ENCODE results near the gene CDH6.
"Not testable (repeated sequence)": the region's sequence is repeated elsewhere in the genome, so short reads cannot be mapped to it uniquely, and the experiment has no call there.

CDH6 gene

GRCh38 chr5:31328040-31328733, 134.7 kb downstream of the CDH6 start:
- DNase-seq (ENCODE audit: low read depth, low spot score), result no peak

DNA sequence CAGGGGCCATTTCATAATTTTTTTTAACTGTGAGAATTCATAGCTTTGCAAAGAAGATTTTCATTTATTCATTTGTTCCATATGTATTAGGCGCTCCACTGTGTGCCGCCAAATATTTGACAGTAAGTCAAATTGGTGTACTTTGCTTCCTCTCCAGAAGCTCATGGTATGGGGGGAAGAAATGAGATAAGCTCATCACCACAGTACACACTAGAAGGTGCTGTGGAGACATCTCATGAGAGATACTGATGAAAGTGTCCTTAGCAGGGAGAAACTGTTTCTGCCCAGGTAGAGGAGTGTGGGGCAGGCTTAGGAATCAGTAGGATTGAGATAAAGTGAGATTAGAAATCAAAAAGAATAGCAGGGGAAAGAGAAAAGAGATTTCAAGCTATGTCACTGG, 136.2 kb downstream of the CDH6 start:
- DNase-seq (ENCODE audit: low read depth, low spot score), result no peak

DNA sequence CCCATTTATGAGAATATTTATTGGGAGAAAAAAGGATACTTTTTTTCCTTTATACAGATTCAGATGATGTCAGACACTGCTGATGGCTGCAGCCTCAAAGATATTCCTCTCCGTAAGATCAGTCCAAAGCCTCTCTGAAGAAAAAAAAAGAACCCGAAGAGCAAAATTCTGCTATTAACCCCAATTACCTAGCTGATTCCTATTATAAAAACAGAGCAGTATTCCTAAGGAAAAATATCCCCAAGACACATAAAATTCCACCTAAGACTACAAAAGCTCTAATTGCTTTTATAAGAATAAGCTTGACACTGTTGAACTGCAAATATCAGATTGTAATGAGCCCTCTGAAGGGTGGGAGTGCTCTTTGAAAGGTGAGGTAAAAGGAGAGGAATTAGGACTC, 138.7 kb downstream of the CDH6 start:
- no peak for DNase-seq (ENCODE audit: low read depth, low spot score)

GRCh38 chr5:31333475-31333874, 140.0 kb downstream of the CDH6 start:
- no peak for DNase-seq (ENCODE audit: low read depth, low spot score)

- no peak for DNase-seq (ENCODE audit: low read depth, low spot score)
Measured at GRCh38 chr5:31334061-31334860, 140.8 kb downstream of the CDH6 start.

DNA sequence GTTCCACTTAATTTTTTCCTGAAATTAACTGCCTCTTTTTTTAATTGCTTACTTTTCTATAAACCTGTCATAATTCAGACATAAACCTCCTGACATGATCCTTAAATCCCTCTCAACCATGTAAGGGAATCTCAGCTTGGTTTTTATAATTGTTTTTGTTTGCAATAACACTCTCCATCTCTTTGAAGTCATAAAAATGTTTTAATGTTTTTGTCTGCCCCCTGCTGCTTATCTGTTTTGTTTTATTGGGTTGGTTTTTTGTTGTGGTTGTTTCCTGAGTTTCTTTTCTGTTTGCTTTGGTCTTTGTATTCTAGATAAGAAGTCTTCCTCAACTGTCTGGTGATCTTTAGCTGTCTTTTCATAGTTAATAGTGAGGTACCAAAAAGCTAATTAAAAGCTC, 142.0 kb downstream of the CDH6 start:
- DNase-seq (ENCODE audit: low read depth, low spot score), result no peak

DNA sequence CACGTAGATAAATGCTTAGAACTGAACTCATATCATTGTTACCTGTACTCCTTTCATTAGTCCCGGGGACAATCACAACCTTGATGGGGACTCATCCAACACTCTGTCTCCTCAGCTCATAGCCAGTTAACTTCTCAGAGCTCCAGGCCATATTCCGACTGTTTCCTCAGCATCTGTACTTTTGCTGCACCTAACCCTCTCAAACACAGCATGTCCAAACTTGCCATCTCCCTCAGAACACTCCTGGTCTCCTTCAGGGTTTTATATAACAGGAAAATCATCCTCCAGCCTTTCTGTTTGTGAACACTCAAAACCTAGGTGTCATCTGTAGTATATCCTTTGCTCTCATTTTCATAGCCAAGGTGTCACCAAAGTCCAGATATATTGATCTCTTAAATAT, 150.5 kb downstream of the CDH6 start:
- DNase-seq (ENCODE audit: low read depth, low spot score), result no peak

GRCh38 chr5:31346896-31347551, 153.5 kb downstream of the CDH6 start:
- DNase-seq (ENCODE audit: low read depth, low spot score), result no peak

DNA sequence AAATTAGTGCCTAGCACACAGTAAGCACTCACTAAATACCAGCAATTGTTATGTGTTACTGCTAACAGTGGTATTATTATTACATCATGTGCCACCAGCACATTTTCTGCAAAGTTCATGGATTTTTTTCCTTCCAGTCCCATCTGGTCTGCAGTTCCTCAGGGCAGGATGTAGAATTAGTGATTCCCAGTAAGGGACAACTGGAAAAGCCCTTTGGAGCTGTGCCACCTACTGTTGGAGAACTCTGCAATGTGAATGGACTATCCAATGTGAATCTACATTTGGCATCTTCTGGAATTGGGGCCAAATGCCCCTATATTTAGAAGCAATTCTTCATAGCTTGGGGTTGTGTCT, 154.0 kb downstream of the CDH6 start:
- DNase-seq (ENCODE audit: low read depth, low spot score), result no peak

GRCh38 chr5:31350395-31350794, 156.9 kb downstream of the CDH6 start:
- no peak for DNase-seq (ENCODE audit: low read depth, low spot score)

- no peak for DNase-seq (ENCODE audit: low read depth, low spot score)
Measured at GRCh38 chr5:31355337-31355736, 161.9 kb downstream of the CDH6 start.

GRCh38 chr5:31357038-31357437, 163.6 kb downstream of the CDH6 start:
- no peak for DNase-seq (ENCODE audit: low read depth, low spot score)

DNA sequence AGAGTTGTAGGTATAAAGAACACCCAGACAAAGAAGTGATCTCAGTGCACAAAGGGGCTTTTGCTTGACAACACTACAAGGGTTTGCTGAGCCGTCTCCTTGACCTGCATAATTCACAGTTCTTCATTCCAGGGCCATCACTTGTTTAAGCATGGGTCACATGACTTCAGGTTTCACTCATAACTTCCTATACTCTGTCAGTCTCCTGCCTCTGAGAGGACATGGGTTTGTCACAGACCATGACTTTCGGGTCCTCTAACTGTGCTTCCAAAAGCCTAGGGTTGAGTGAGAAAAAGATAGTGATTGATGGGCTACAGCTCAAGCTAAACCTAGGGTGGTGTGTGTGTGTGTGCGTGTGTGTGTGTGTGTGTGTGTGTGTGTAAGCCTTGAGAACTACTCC, 166.4 kb downstream of the CDH6 start:
- no peak for DNase-seq (ENCODE audit: low read depth, low spot score)

- no peak for DNase-seq (ENCODE audit: low read depth, low spot score)
Measured at GRCh38 chr5:31361234-31361633, 167.7 kb downstream of the CDH6 start.

DNA sequence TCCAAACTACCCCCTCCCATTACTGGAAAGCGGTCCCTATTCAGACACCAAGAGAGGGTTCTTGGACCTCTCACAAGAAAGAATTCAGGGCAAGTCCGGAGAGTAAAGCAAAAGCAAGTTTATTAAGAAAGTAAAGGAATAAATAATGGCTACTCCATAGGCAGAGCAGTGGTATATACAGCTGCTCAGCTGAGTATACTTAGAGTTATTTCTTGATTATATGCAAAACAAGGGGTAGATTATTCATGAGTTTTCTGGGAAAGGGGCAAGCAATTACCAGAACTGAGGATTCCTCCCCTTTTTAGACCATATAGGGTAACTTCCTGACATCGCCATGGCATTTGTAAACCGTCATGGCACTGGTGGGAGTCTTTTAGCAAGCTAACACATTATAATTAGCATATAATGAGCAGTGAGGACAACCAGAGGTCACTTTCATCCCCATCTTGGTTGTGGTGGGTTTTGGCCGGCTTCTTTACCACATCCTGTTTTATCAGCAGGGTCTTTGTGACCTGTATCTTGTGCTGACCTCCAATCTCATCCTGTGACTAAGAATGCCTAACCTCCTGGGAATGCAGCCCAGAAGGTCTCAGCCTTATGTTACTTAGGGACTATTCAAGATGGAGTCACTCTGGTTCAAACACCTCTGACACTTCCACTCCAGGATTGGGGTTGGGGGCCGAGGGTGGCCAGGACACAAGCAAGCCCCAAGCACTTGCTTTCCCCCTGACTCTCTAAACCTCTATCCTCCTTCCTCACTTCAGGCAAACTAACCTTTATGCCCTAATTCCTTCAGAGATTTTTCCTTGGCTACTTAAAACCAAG, 168.4 kb downstream of the CDH6 start:
- DNase-seq (ENCODE audit: low read depth, low spot score), result not testable (repeated sequence)

- no peak for DNase-seq (ENCODE audit: low read depth, low spot score)
Measured at GRCh38 chr5:31362529-31362900, 169.0 kb downstream of the CDH6 start.

DNA sequence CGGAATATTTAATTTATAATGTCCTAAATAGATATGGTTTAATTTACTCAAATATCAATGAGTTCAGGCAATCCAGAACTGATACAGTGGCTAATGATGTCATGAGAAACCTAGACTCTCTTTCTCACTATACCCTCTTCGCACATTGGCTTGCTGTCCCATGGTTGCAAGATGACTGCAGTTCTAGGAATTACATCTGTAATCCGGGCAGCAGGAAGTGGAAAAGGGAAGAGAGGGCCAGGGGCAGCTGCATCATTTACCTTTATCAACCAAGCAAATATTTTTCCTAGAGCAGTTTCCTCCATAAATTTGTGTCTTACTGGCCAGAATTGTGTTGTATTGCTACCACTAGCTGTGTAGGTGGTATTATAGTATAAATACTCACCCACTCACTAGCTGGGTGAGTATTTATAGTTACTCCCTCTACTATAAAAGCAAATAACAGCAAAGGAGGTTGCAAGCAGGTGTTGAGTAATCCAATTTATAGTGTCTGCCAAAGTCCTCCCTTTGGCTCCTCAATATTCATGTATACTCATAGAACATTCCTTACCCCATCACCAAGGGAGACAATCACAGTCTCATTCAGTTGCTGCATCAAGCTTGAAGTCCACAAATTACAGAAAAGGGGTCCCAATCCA, 169.6 kb downstream of the CDH6 start:
- no peak for DNase-seq (ENCODE audit: low read depth, low spot score)

GRCh38 chr5:31364881-31365636, 171.6 kb downstream of the CDH6 start:
- DNase-seq (ENCODE audit: low read depth, low spot score), result no peak

DNA sequence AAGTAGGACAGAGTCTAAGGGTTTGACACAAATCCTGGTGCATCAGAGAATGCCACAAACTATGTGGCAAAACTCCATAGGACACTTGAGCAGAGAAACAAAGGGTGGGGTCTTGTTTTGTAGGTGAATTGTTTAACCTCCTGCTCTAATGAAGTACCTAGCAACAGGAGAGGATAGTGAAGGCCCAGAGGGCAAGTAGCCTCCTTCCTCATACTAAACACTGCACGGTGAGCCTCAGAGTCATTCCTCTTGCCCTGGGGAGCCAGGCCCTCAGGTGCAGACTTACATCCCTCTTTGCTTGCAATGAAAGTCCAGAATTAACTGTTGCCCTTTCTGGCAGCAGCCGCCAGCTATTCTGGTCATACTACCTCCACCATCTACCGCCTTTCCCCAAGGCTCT, 172.3 kb downstream of the CDH6 start:
- DNase-seq (ENCODE audit: low read depth, low spot score), result no peak

DNA sequence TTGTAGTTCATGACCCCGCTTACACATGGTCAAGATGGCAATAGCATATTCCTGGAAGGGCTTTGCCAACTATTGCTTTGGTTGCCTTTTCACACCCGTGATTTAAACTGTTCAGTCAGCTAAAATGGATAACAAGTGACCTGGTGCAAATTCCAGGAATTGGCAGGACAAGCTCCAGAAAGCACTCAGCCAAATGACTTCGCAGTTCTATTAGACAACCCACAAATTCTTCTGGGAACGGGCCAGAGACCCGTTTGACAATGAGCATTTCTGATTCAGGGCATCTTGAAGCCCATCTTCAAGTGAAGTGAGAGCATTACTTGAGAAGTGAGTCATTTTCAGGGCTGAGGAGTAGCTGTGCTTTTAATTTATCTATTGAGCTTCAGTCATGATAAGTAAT, 173.5 kb downstream of the CDH6 start:
- DNase-seq (ENCODE audit: low read depth, low spot score), result no peak

DNA sequence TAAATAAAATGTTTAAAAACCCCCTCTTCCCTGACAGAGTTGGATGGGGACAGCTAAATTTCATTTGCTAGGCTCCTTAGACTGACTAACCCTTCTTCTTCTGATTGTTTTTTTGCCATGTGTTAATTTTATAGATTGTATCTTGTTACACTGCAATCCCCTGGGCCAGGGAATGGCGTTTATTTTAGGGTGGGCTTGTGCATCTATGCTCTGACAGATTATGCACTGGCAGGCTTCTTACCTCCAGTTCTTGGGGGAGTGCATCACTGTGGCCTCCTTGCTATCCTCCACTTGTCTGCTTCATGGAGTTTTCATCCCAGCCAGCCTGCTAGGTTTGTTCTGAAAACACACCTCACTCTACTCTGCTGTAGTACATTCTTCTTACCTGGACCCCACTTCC, 178.6 kb downstream of the CDH6 start:
- DNase-seq (ENCODE audit: low read depth, low spot score), result no peak
